Caco-2 (cell line): Measurements from ENCODE around the gene C13orf42. TPM values are rescaled to one million over a fixed set of nuclear protein-coding genes. Genes with fewer than 3 reads are reported as not detected.

Experiments
- BruUV-seq: library from RNA; stranded (reverse); fragments of 400-500 nt; replicated peaks from 2 replicates; lab custom pipeline; 2021; lab: Mats Ljungman, UMichigan
- CTCF ChIA-PET: fragments of 300-600 bp; sonication (Branson Sonifier 250); formaldehyde crosslinking; loops from one replicate; lab custom pipeline; 2022; ENCODE audit warnings: antibody characterized with exemption; lab: Charles Lee
- POLR2A ChIA-PET: fragments of 300-600 bp; sonication (Branson Sonifier 250); formaldehyde crosslinking; loops from one replicate; lab custom pipeline; 2022; ENCODE audit warnings: antibody characterized with exemption; lab: Charles Lee
- DNase-seq, 2 experiments: peaks; one replicate each; pipeline versions ENCODE4 v3.0.0 to v3.0.0-alpha.2; 2020 to 2022
- H3K27me3 ChIP-seq: replicated peaks from 2 replicates; pipeline ENCODE4 v1.6.0; 2011; ENCODE audit warnings: low read length; ENCODE audit not compliant: control insufficient read depth, insufficient read depth
- H3K36me3 ChIP-seq: 2 replicates; pipeline ENCODE4 v1.5.1; 2011; ENCODE audit warnings: low read length; ENCODE audit not compliant: control insufficient read depth, insufficient read depth
- H3K4me1 ChIP-seq: fragments of 250-450 bp; sonication (Bioruptor Pico); 2 replicates; pipeline ENCODE4 v1.5.1; 2020; ENCODE audit warnings: mild to moderate bottlenecking
- H3K4me3 ChIP-seq: 2 replicates; pipeline ENCODE4 v1.5.1; 2011; ENCODE audit warnings: low read depth, mild to moderate bottlenecking, control low read depth, low read length
- H3K9me3 ChIP-seq: fragments of 250-450 bp; sonication (Bioruptor Pico); 2 replicates; pipeline ENCODE4 v1.5.1; 2020; ENCODE audit warnings: mild to moderate bottlenecking, moderate library complexity
- H3K27ac Mint-ChIP-seq: one replicate; pipeline ENCODE4 v1.8.0; 2022; ENCODE audit warnings: mixed read lengths; ENCODE audit not compliant: unreplicated experiment
- H3K27me3 Mint-ChIP-seq: one replicate; pipeline ENCODE4 v1.8.0; 2022; ENCODE audit warnings: mixed read lengths; ENCODE audit not compliant: insufficient read depth, unreplicated experiment
- H3K36me3 Mint-ChIP-seq: one replicate; pipeline ENCODE4 v1.8.0; 2022; ENCODE audit warnings: mild to moderate bottlenecking, mixed read lengths; ENCODE audit not compliant: insufficient read depth, unreplicated experiment
- H3K4me1 Mint-ChIP-seq: one replicate; pipeline ENCODE4 v1.8.0; 2022; ENCODE audit warnings: low read depth, mixed read lengths; ENCODE audit not compliant: unreplicated experiment
- H3K4me3 Mint-ChIP-seq: one replicate; pipeline ENCODE4 v1.8.0; 2022; ENCODE audit warnings: mild to moderate bottlenecking, moderate library complexity, mixed read lengths; ENCODE audit not compliant: unreplicated experiment
- H3K9me3 Mint-ChIP-seq: one replicate; pipeline ENCODE4 v1.8.0; 2022; ENCODE audit warnings: mixed read lengths; ENCODE audit not compliant: unreplicated experiment
- CTCF ChIP-seq, 2 experiments: fragments of 200-600 bp in 1 of 2; IDR thresholded peaks; 1 replicate in 1 of 2; 2 replicates in 1 of 2; pipeline versions ENCODE4 v1.5.1 to v1.8.0; 2011 to 2022; ENCODE audit warnings: antibody characterized with exemption in 1 of 2, control low read depth in 1 of 2, inconsistent platforms in 1 of 2, low read depth in 1 of 2, low read length in 1 of 2, mild to moderate bottlenecking in 1 of 2, moderate library complexity in 1 of 2; ENCODE audit not compliant: insufficient read depth in 1 of 2, severe bottlenecking in 1 of 2, unreplicated experiment in 1 of 2
- intact Hi-C: fragments of 100-400 bp; cut with micrococcal nuclease; formaldehyde crosslinking; loops from one replicate; pipeline ENCODE4 v1.10.0; 2022; ENCODE audit not compliant: unreplicated experiment
- total RNA-seq: library from RNA; stranded (reverse); gene quantifications from 2 replicates; pipeline ENCODE4 v1.2.3, GENCODE V29; 2022

The C13orf42 gene
- total RNA-seq, 1 experiment from 2014 or later, result not detected

- no TSS peak for BruUV-seq
- Histone ChIP-seq H3K4me1 (no peaks in the 10 kb centered on the region), H3K4me3 (no peak overlapping the region), H3K9me3 (no peaks in the 10 kb centered on the region), H3K36me3 (no peaks in the 10 kb centered on the region), H3K27me3 (no peaks in the 10 kb centered on the region)
- no peak for TF ChIP-seq CTCF (IDR thresholded peaks at IDR 0.05; ENCODE audit: insufficient read depth in 1 of 2, low read depth in 1 of 2, low read length in 1 of 2, severe bottlenecking in 1 of 2, unreplicated experiment in 1 of 2)
- Mint-ChIP-seq H3K36me3 (no peaks in the 10 kb centered on the region), H3K4me1 (no peaks in the 10 kb centered on the region), H3K27ac (no peak overlapping the region), H3K9me3 (no peaks in the 10 kb centered on the region), H3K4me3 (no peak overlapping the region), H3K27me3 (no peaks in the 10 kb centered on the region)
- POLR2A ChIA-PET, result no interaction called here
- no peak for DNase-seq
- CTCF ChIA-PET, result interaction anchor here (0.7 kb wide), 1 partner anchor 1110 kb away, joined by 6 read pairs; no protein-coding TSS in a partner anchor
- intact Hi-C loops, result no loop called here
Observed at GRCh38 chr13:51067210-51067701, 43.8 kb downstream of the C13orf42 start.

GRCh38 chr13:51066091-51066831, 44.8 kb downstream of the C13orf42 start:
- ChIA-PET POLR2A (no interaction called here), CTCF (interaction anchor here (0.6 kb wide), 1 partner anchor 20 kb away, joined by 7 read pairs; no protein-coding TSS in a partner anchor)

More at GRCh38 chr13:51066091-51066831, 44.8 kb downstream of the C13orf42 start:
- H3K27me3 Mint-ChIP-seq, result no peaks in the 10 kb centered on the region
- Histone ChIP-seq H3K27me3 (no peaks in the 10 kb centered on the region), H3K4me3 (no peak overlapping the region), H3K36me3 (no peaks in the 10 kb centered on the region), H3K9me3 (no peaks in the 10 kb centered on the region), H3K4me1 (no peaks in the 10 kb centered on the region)
- no peak overlapping the region for H3K4me3 Mint-ChIP-seq
- no peaks in the 10 kb centered on the region for H3K4me1 Mint-ChIP-seq
- no peak for TF ChIP-seq CTCF (IDR thresholded peaks at IDR 0.05; ENCODE audit: insufficient read depth in 1 of 2, low read depth in 1 of 2, low read length in 1 of 2, severe bottlenecking in 1 of 2, unreplicated experiment in 1 of 2)
- no peaks in the 10 kb centered on the region for H3K36me3 Mint-ChIP-seq
- no peak for DNase-seq
- no TSS peak for BruUV-seq
- intact Hi-C loops, result no loop called here
- no peaks in the 10 kb centered on the region for H3K9me3 Mint-ChIP-seq
- H3K27ac Mint-ChIP-seq, result no peak overlapping the region
